NT2/D1 (cell line): ENCODE measurements around the gene MRC2.

ENCODE experiments used
- YY1 ChIP-seq: IDR thresholded peaks from 2 replicates; pipeline ENCODE4 v1.6.1; 2011; ENCODE audit not compliant: insufficient read length, insufficient read depth
- ZNF274 ChIP-seq: IDR thresholded peaks from 2 replicates; pipeline ENCODE4 v1.6.1; 2011; ENCODE audit warnings: mild to moderate bottlenecking, low read depth, low read length

DNA sequence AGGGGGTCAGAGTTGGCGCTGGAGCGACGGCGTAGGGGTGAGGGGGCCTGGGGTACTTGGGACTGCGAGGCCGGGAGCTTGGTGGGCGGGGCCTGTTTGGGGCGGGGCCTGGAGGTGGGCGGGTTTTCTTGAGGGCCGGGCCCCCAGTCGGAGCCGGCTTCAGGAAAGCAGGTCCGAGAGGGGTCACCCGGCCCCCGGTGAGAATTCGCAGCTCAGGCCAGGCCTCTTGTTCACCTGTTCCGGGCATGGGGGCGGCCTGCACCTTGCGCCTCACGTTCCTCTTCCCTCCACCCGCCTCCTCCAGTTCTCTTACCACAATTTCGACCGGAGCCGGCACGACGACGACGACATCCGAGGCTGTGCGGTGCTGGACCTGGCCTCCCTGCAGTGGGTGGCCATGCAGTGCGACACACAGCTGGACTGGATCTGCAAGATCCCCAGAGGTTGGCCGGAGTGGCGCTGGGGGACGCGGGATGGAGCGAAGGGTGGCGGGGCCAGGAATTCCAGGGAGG lies 52.5 kb downstream of the MRC2 start:
- TF ChIP-seq ZNF274, result no peak
- no peak for TF ChIP-seq YY1
